ENCODE data around the gene ZNF597.

Gene ZNF597

DNA sequence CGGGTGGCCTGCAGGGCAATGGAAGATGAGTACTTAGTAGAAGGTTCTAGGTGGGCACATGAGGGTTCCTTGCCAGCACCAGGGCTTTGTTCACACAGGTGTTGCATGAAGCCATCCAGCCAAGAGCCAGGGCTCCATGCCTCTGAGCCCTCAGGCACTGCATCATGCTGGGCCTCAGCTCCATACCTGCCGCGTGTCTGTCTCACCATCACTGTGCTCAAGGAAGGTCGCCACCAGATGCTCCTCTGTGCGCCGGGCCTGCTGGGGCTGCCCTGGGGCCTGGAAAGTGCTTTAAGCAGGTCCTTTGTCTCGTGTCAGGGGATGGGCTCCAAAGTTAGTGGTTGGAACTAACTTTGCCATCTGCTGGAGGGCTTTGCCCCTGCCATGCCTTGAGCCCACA is 26.4 kb upstream of the ZNF597 start:
- no peak for DNase-seq (ENCODE audit: low read depth)
- H3K4me3 ChIP-seq (ENCODE audit: control insufficient read depth, low read depth, low read length) = no peak overlapping the region
- TF ChIP-seq, protein P1, sequence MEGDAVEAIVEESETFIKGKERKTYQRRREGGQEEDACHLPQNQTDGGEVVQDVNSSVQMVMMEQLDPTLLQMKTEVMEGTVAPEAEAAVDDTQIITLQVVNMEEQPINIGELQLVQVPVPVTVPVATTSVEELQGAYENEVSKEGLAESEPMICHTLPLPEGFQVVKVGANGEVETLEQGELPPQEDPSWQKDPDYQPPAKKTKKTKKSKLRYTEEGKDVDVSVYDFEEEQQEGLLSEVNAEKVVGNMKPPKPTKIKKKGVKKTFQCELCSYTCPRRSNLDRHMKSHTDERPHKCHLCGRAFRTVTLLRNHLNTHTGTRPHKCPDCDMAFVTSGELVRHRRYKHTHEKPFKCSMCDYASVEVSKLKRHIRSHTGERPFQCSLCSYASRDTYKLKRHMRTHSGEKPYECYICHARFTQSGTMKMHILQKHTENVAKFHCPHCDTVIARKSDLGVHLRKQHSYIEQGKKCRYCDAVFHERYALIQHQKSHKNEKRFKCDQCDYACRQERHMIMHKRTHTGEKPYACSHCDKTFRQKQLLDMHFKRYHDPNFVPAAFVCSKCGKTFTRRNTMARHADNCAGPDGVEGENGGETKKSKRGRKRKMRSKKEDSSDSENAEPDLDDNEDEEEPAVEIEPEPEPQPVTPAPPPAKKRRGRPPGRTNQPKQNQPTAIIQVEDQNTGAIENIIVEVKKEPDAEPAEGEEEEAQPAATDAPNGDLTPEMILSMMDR (IDR thresholded peaks at IDR 0.05; ENCODE audit: control insufficient read depth, insufficient read depth, low read depth, low read length, missing control alignments) = no peak

DNA sequence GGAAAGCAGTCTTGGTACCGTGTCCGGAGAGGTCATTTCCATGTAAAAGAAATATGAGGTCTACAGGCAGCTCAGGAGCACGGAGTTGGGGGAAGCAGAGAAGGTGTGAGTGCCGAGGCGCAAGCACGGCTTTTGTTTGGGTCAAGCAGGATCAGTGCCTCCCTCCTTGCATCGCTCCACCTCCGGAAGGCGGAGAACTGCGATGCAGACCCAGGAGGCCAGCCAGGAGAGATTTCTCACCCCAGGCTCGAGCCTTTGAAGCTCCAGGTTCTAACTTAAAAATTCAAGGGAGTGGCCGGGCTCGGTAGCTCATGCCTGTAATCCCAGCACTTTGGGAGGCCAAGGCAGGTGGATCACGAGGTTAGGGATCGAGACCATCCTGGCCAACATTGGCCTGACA is 25.2 kb upstream of the ZNF597 start:
- H3K4me3 ChIP-seq (ENCODE audit: control insufficient read depth, low read depth, low read length) = no peak overlapping the region
- DNase-seq (ENCODE audit: low read depth) = no peak
- TF ChIP-seq, protein P1 (IDR thresholded peaks at IDR 0.05; ENCODE audit: control insufficient read depth, insufficient read depth, low read depth, low read length, missing control alignments) = no peak

DNA sequence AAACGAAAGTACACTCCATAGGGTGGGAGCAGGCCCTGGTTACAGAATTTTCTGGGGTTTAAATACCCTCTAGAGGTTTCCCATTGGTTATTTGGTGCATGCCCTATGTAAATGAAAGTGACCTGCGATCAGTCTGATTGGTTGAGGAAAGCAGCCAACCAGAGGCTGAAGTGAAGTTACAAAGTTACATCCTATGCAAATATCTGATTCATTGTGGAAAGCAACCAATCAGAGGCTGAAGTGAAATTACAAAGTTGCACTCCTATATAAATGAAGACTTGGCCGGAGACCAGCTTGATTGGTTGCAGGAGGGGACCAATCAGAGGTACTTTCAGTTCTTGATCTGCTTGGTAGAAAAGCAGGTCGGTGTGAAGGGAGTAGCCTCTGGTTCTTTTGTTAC is 24.6 kb upstream of the ZNF597 start:
- no peak overlapping the region for H3K4me3 ChIP-seq (ENCODE audit: control insufficient read depth, low read depth, low read length)
- TF ChIP-seq, protein P1 (IDR thresholded peaks at IDR 0.05; ENCODE audit: control insufficient read depth, insufficient read depth, low read depth, low read length, missing control alignments) = no peak
- no peak for DNase-seq (ENCODE audit: low read depth)

DNA sequence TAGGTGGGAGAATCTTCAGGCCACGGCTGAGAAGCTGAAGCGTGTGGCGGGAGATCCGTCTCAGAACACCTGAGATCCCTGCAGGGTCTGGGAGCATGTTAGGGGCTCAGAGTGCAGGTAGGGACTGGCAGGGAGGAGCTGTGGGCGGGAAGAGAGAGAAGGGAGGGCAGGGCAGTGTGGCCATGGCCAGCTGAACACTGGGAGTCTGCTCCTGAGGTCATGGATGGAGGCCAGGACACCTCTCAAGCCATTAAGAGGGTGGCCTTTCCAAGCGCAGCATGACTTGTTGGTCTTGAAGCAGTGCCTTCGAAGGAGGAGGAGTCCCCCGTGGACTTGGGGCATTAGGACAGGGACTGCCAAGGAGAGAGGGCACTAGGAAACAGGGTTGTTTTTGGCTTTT is 23.9 kb upstream of the ZNF597 start:
- H3K4me3 ChIP-seq (ENCODE audit: control insufficient read depth, low read depth, low read length) = no peak overlapping the region
- TF ChIP-seq, protein P1 (IDR thresholded peaks at IDR 0.05; ENCODE audit: control insufficient read depth, insufficient read depth, low read depth, low read length, missing control alignments) = no peak
- DNase-seq (ENCODE audit: low read depth) = no peak

DNA sequence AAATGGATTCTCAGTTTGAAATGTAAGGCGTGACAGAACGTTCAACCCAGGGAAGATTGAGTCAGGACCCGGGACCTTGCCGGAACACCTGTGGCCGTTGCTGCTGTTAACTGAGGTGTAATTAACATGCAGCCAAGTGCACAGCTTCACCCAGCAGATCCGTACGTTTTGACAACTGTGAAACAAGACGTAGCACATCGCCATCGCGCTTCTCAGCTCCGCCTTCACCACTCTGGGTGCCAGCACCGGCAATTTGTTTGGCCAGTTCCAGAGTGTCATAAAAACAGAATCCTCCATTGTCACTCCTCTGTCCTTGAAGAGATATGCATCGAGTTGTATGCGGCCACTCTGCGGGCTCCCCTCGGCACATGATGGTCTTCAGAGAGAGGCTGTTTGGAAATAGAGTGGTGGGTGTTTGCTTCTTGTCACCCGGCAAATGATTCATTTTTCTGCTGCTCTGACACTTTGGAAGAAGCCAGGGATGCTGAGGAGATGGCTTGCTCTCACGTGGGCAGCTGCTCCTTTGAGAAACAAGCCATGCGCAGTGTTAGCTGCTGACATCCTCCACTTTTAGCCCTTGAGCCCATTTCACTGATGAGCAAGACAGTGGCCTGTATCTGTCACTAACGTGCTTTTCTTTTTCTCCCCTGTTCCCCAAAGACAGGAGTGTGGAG is 22.7 kb upstream of the ZNF597 start:
- H3K4me3 ChIP-seq (ENCODE audit: control insufficient read depth, low read depth, low read length) = no peak overlapping the region
- TF ChIP-seq, protein P1 (IDR thresholded peaks at IDR 0.05; ENCODE audit: control insufficient read depth, insufficient read depth, low read depth, low read length, missing control alignments) = no peak
- no peak for DNase-seq (ENCODE audit: low read depth)

DNA sequence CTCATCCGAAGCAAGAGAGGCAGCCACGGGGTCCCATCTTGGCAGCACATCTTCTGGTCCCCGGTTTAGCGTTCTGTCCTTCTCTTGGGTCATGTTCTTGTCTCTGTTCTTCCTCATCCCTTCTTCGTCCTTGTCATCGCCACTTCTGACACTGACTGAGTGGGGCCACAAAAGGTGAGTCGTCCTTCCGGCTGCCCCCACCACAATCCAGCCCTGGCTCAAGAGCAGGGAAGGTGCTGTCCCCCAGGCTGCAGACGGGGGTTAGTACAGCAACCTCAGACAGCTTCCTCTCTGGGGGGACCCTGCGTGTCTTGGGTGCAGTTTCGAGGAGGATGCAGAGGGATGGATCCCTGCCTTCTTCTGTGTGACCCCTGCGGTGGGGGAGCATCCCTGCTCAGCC is 22.0 kb upstream of the ZNF597 start:
- TF ChIP-seq, protein P1 (IDR thresholded peaks at IDR 0.05; ENCODE audit: control insufficient read depth, insufficient read depth, low read depth, low read length, missing control alignments) = no peak
- DNase-seq (ENCODE audit: low read depth) = no peak
- H3K4me3 ChIP-seq (ENCODE audit: control insufficient read depth, low read depth, low read length) = no peak overlapping the region

Data from AG09309 (cell line).